ENCODE data around the gene DYSF.

DYSF gene

DNA sequence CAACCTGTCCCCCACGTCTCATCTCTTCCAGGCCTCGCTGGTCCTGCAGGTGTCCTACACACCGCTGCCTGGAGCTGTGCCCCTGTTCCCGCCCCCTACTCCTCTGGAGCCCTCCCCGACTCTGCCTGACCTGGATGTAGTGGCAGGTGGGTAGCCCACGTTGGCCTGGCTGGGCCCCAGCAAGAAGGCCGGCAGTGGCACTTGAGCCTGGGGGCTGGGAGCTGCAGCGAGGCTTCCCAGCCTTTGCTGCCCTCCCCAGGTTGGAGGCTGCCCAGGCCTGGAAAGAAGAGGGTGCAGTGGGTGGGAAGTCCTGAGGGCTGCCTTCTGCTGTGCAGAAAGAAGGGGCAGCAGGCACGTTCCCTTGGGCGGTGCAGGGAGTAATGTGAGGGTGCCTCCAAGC, 58.4 kb downstream of the DYSF start:
- H3K9me3 ChIP-seq (ENCODE audit: control insufficient read depth, insufficient read depth, low read depth, low read length), result no peaks in the 10 kb centered on the region
- TF ChIP-seq BCL11A (tag by site-specific recombination; IDR thresholded peaks at IDR 0.05; ENCODE audit: low read depth) (no peak), ZBTB20 (tag by site-specific recombination; IDR thresholded peaks at IDR 0.05) (no peak), ZNF707 (tag by site-specific recombination; IDR thresholded peaks at IDR 0.05) (no peak), WT1 (tag by site-specific recombination; IDR thresholded peaks at IDR 0.05) (no peak), ZNF248 (tag by site-specific recombination; IDR thresholded peaks at IDR 0.05) (no peak), ZBTB21 (tag by site-specific recombination; IDR thresholded peaks at IDR 0.05) (no peak), ZNF174 (tag by site-specific recombination; IDR thresholded peaks at IDR 0.05) (no peak)
- H3K4me1 ChIP-seq (ENCODE audit: control insufficient read depth, insufficient read depth, low read length), result no peaks in the 10 kb centered on the region
- H3K4me3 ChIP-seq (ENCODE audit: low read depth, low read length), result no peak overlapping the region
- no peaks in the 10 kb centered on the region for H3K36me3 ChIP-seq (ENCODE audit: control insufficient read depth in 2 of 2, insufficient read depth in 1 of 2, low read length in 2 of 2)
- H3K27ac ChIP-seq (ENCODE audit: extremely low read depth, low read depth, low read length), result no peak overlapping the region
- CTCF ChIA-PET, result interaction anchor here (0.8 to 4.7 kb wide), 7 partner anchors 51 to 355 kb away, joined by 3 to 94 read pairs (median 10); partner anchors contain the start of genes DYSF and ZNF638
- POLR2A ChIA-PET, result no interaction called here

GRCh38 chr2:71512386-71512785, 59.0 kb downstream of the DYSF start:
- no peaks in the 10 kb centered on the region for H3K9me3 ChIP-seq (ENCODE audit: control insufficient read depth, insufficient read depth, low read depth, low read length)
- no peaks in the 10 kb centered on the region for H3K4me1 ChIP-seq (ENCODE audit: control insufficient read depth, insufficient read depth, low read length)
- CTCF ChIA-PET, result interaction anchor here (0.8 to 4.7 kb wide), 6 partner anchors 18 to 356 kb away, joined by 3 to 94 read pairs (median 4); partner anchors contain the start of gene DYSF
- no peak overlapping the region for H3K27ac ChIP-seq (ENCODE audit: extremely low read depth, low read depth, low read length)
- no peak for TF ChIP-seq ZNF214 (tag by site-specific recombination; IDR thresholded peaks at IDR 0.05; ENCODE audit: borderline replicate concordance)
- no peak for TF ChIP-seq ZNF335 (tag by site-specific recombination; conservative IDR thresholded peaks at IDR 0.05)
- TF ChIP-seq FEZF1 (tag by site-specific recombination; IDR thresholded peaks at IDR 0.05), result no peak
- no peak for TF ChIP-seq KLF8 (tag by site-specific recombination; IDR thresholded peaks at IDR 0.05)
- TF ChIP-seq MYNN (tag by site-specific recombination; IDR thresholded peaks at IDR 0.05; ENCODE audit: borderline replicate concordance), result no peak
- no peak for TF ChIP-seq MZF1 (tag by site-specific recombination; IDR thresholded peaks at IDR 0.05; ENCODE audit: borderline replicate concordance)
- H3K36me3 ChIP-seq (ENCODE audit: control insufficient read depth in 2 of 2, insufficient read depth in 1 of 2, low read length in 2 of 2), result no peaks in the 10 kb centered on the region
- POLR2A ChIA-PET, result no interaction called here
- no peak overlapping the region for H3K4me3 ChIP-seq (ENCODE audit: low read depth, low read length)

DNA sequence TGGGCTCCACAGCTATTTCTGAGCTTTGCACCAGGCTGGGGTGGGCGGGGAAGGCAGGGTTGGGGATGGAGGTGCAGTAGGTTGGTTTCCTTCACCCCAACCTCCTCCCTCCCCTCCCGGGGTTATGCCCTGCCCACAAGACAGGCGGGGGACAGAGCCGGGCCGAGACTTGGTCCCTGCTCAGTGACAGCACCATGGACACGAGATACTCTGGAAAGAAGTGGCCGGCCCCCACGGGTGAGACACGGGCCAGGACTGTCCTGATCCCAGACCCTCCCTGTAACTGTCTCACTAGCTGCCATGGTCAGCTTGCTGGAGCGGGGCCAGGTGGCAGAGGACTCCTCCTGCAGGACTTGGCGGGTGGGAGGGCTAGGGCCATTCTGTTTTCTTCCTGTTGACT, 59.7 kb downstream of the DYSF start:
- TF ChIP-seq ZBTB48 (tag by site-specific recombination; IDR thresholded peaks at IDR 0.05) (no peak), KLF1 (tag by site-specific recombination; IDR thresholded peaks at IDR 0.05) (no peak), ELK4 (IDR thresholded peaks at IDR 0.05; ENCODE audit: borderline replicate concordance, low read depth, low read length) (no peak), ZNF76 (tag by site-specific recombination; IDR thresholded peaks at IDR 0.05; ENCODE audit: borderline replicate concordance, low read depth) (no peak), ZNF610 (tag by site-specific recombination; IDR thresholded peaks at IDR 0.05; ENCODE audit: borderline replicate concordance) (no peak), ZNF791 (tag by site-specific recombination; IDR thresholded peaks at IDR 0.05) (no peak), ZNF830 (tag by site-specific recombination; IDR thresholded peaks at IDR 0.05; ENCODE audit: low read depth) (no peak), ZNF626 (tag by site-specific recombination; IDR thresholded peaks at IDR 0.05) (no peak), ZNF48 (tag by site-specific recombination; IDR thresholded peaks at IDR 0.05) (no peak), SETDB1 (IDR thresholded peaks at IDR 0.05; ENCODE audit: insufficient read length, low read length) (no peak), ZSCAN16 (tag by site-specific recombination; IDR thresholded peaks at IDR 0.05) (no peak)
- TF ChIP-seq, protein P1, sequence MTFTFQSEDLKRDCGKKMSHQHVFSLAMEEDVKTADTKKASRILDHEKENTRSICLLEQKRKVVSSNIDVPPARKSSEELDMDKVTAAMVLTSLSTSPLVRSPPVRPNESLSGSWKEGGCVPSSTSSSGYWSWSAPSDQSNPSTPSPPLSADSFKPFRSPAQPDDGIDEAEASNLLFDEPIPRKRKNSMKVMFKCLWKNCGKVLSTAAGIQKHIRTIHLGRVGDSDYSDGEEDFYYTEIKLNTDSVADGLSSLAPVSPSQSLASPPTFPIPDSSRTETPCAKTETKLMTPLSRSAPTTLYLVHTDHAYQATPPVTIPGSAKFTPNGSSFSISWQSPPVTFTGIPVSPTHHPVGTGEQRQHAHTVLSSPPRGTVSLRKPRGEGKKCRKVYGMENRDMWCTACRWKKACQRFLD (tag by site-specific recombination; IDR thresholded peaks at IDR 0.05), result no peak
- TF ChIP-seq, protein P2, sequence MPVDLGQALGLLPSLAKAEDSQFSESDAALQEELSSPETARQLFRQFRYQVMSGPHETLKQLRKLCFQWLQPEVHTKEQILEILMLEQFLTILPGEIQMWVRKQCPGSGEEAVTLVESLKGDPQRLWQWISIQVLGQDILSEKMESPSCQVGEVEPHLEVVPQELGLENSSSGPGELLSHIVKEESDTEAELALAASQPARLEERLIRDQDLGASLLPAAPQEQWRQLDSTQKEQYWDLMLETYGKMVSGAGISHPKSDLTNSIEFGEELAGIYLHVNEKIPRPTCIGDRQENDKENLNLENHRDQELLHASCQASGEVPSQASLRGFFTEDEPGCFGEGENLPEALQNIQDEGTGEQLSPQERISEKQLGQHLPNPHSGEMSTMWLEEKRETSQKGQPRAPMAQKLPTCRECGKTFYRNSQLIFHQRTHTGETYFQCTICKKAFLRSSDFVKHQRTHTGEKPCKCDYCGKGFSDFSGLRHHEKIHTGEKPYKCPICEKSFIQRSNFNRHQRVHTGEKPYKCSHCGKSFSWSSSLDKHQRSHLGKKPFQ (tag by site-specific recombination; IDR thresholded peaks at IDR 0.05), result no peak
- Histone ChIP-seq H3K4me1 (ENCODE audit: control insufficient read depth, insufficient read depth, low read length) (no peaks in the 10 kb centered on the region), H3K27ac (ENCODE audit: extremely low read depth, low read depth, low read length) (no peak overlapping the region), H3K9me3 (ENCODE audit: control insufficient read depth, insufficient read depth, low read depth, low read length) (no peaks in the 10 kb centered on the region), H3K4me3 (ENCODE audit: low read depth, low read length) (no peak overlapping the region), H3K36me3 (ENCODE audit: control insufficient read depth in 2 of 2, insufficient read depth in 1 of 2, low read length in 2 of 2) (no peaks in the 10 kb centered on the region)
- ChIA-PET POLR2A (no interaction called here), CTCF (interaction anchor here (0.6 to 4.7 kb wide), 6 partner anchors 17 to 356 kb away, joined by 3 to 94 read pairs (median 4); partner anchors contain the start of gene DYSF)

Data from HEK293 (cell line).